Brain microvascular endothelial cell (primary cell): ENCODE data around the gene GCSAM.

Source experiments
- DNase-seq: peaks from one replicate; pipeline ENCODE4 v3.0.0-alpha.2; 2020
- H3K27ac ChIP-seq: fragments of 250-450 bp; sonication (Bioruptor Pico); 2 replicates; pipeline ENCODE4 v1.5.1; 2020; ENCODE audit warnings: mild to moderate bottlenecking, moderate library complexity
- H3K27me3 ChIP-seq: fragments of 250-450 bp; sonication (Bioruptor Pico); replicated peaks from 2 replicates; pipeline ENCODE4 v1.5.1; 2020; ENCODE audit warnings: mild to moderate bottlenecking
- H3K36me3 ChIP-seq: fragments of 250-450 bp; sonication (Bioruptor Pico); replicated peaks from 2 replicates; pipeline ENCODE4 v1.5.1; 2020; ENCODE audit warnings: mild to moderate bottlenecking
- H3K4me3 ChIP-seq: 2 replicates; pipeline ENCODE4 v1.5.1; 2011; ENCODE audit warnings: low read depth, mild to moderate bottlenecking, control low read depth, low read length, moderate library complexity
- CTCF ChIP-seq: IDR thresholded peaks from 2 replicates; pipeline ENCODE4 v1.5.1; 2011; ENCODE audit warnings: low read depth, mild to moderate bottlenecking, moderate library complexity, low read length, control low read depth, inconsistent platforms; ENCODE audit errors: missing control alignments
- in situ Hi-C: cut with HindIII; loops from 2 replicates; pipeline ENCODE4 v1.10.0; 2017; ENCODE audit warnings: low sequenced_read_pairs, low pct_ligation_motif_present

Gene GCSAM

GRCh38 chr3:112132975-112133448 is at the start of gene GCSAM:
Gene GCSAM, minus strand, starts transcription at chr3:112133248. Its CDS starts 128 bp downstream, at chr3:112133120.
- no peaks in the 10 kb centered on the region for H3K36me3 ChIP-seq
- no peak within 1 kb of the TSS for H3K4me3 ChIP-seq
- no peak for TF ChIP-seq CTCF
- no peaks in the 10 kb centered on the region for H3K27me3 ChIP-seq
- no peak for DNase-seq
- no peak within 1 kb of the TSS for H3K27ac ChIP-seq
- in situ Hi-C loops = no loop called here

GRCh38 chr3:112175646-112176045 is 42.6 kb upstream of the GCSAM start:
- Histone ChIP-seq H3K27ac (no peak overlapping the region), H3K36me3 (no peaks in the 10 kb centered on the region), H3K27me3 (no peaks in the 10 kb centered on the region), H3K4me3 (no peak overlapping the region)
- no peak for TF ChIP-seq CTCF
- in situ Hi-C loops = no loop called here
- no peak for DNase-seq

- H3K27me3 ChIP-seq = no peaks in the 10 kb centered on the region
- no peak for TF ChIP-seq CTCF
- no peak overlapping the region for H3K27ac ChIP-seq
- H3K4me3 ChIP-seq = no peak overlapping the region
- H3K36me3 ChIP-seq = no peaks in the 10 kb centered on the region
- DNase-seq = no peak
- in situ Hi-C loops = no loop called here
Observed at GRCh38 chr3:112175037-112175436, 42.0 kb upstream of the GCSAM start.

GRCh38 chr3:112171144-112171543 is 38.1 kb upstream of the GCSAM start:
- no peak overlapping the region for H3K4me3 ChIP-seq
- H3K27ac ChIP-seq = no peak overlapping the region
- in situ Hi-C loops = no loop called here
- no peak for DNase-seq
- no peaks in the 10 kb centered on the region for H3K36me3 ChIP-seq
- H3K27me3 ChIP-seq = no peaks in the 10 kb centered on the region
- TF ChIP-seq CTCF = no peak

GRCh38 chr3:112170046-112170445 is 37.0 kb upstream of the GCSAM start:
- TF ChIP-seq CTCF = no peak
- no peak overlapping the region for H3K27ac ChIP-seq
- H3K4me3 ChIP-seq = no peak overlapping the region
- in situ Hi-C loops = no loop called here
- H3K27me3 ChIP-seq = no peaks in the 10 kb centered on the region
- H3K36me3 ChIP-seq = no peaks in the 10 kb centered on the region
- no peak for DNase-seq

- H3K27me3 ChIP-seq = no peaks in the 10 kb centered on the region
- no peak overlapping the region for H3K27ac ChIP-seq
- DNase-seq = no peak
- in situ Hi-C loops = no loop called here
- no peak overlapping the region for H3K4me3 ChIP-seq
- no peaks in the 10 kb centered on the region for H3K36me3 ChIP-seq
- no peak for TF ChIP-seq CTCF
Observed at GRCh38 chr3:112167758-112168157, 34.7 kb upstream of the GCSAM start.
